Superior temporal gyrus (tissue), 1 donor: ENCODE measurements around the gene ATP5MC2.
"Not testable (repeated sequence)": the region's sequence is repeated elsewhere in the genome, so short reads cannot be mapped to it uniquely, and the experiment has no call there.

Experiments used
- DNase-seq: peaks from one replicate; pipeline ENCODE4 v3.0.0-alpha.2; 2016; ENCODE audit errors: extremely low spot score

The ATP5MC2 gene

DNA sequence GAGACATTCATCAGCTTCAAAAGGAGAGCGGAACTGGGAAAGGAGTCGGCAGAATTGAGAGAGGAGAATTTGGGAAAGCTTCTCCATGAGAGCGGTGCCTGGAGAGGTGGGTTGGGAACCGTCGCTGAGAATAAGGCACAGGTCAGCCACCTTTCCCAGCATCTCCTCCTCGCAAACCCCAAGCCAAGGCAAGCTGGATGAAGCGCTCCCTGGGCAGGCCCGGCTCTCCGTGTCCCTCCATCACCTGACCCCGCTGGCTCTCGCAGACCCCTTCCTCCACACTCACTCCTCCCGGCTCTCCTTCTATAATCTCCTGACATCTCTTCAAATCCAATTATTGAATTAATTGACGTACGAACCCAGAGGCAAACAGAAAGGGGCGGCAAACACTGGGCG, 18.9 kb upstream of the ATP5MC2 start:
- DNase-seq = no peak

DNA sequence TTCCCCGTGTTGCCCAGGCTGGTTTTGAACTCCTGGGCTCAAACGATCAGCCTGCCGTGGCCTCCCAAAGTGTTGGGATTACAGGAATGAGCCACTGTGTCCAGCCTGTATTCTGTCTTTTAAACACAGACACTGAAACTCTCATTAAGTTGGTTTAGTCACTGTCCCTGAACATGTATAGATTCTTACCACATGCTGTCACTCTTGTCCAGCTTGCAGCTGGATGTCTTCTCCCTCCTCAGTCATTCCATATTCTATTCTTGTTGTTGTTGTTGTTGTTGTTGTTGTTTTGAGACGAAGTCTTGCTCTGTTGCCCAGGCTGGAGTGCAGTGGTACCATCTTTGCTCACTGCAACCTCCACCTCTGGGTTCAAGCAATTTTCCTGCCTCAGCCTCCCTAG, 12.3 kb upstream of the ATP5MC2 start:
- DNase-seq = no peak

GRCh38 chr12:53686436-53686835, 10.6 kb upstream of the ATP5MC2 start:
- DNase-seq = no peak

GRCh38 chr12:53684654-53685220, 8.9 kb upstream of the ATP5MC2 start:
- DNase-seq = no peak

DNA sequence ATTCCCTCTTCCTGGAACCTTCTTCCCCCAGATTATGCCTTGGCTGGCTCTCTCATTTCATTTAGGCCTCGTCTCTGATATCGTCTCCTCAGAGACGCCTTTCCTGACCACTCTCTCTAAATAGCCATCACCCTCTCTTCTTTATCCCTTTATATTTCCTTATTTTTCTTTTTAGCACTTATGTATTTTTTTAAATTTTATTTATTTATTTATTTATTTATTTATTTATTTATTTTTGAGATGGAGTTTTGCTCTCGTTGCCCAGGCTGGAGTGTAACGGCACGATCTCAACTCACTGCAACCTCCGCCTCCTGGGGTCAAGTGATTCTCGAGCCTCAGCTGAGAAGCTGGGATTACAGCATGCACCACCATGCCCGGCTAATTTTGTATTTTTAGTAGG, 8.1 kb upstream of the ATP5MC2 start:
- no peak for DNase-seq

DNA sequence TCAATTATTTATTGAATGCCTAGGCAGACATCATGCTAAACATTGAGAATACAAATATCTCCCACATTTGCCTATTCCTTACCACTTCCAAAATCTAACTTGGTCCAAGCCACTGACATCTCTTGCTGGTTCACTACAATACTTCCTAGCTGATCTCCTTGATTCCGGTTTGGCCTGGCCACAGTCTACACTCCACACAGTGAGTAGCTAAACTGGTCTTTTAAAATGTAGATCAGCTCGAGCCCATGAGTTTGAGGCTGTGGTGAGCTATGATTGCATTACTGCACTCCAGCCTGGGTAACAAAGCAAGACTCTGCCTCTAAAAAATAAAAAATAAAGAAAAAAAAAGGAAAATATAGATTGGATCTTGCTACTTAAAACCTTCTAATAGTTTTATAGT, 7.6 kb upstream of the ATP5MC2 start:
- no peak for DNase-seq

- not testable (repeated sequence) for DNase-seq
Measured at GRCh38 chr12:53680061-53680460, 4.2 kb upstream of the ATP5MC2 start.

GRCh38 chr12:53677800-53678148, 1.9 kb upstream of the ATP5MC2 start:
- DNase-seq = no peak

- peak; percentile 82 for DNase-seq
Measured at GRCh38 chr12:53677016-53677799, 1.3 kb upstream of the ATP5MC2 start.

- peak; percentile 67 for DNase-seq
Measured at GRCh38 chr12:53676656-53677015, 753 bp upstream of the ATP5MC2 start.

DNA sequence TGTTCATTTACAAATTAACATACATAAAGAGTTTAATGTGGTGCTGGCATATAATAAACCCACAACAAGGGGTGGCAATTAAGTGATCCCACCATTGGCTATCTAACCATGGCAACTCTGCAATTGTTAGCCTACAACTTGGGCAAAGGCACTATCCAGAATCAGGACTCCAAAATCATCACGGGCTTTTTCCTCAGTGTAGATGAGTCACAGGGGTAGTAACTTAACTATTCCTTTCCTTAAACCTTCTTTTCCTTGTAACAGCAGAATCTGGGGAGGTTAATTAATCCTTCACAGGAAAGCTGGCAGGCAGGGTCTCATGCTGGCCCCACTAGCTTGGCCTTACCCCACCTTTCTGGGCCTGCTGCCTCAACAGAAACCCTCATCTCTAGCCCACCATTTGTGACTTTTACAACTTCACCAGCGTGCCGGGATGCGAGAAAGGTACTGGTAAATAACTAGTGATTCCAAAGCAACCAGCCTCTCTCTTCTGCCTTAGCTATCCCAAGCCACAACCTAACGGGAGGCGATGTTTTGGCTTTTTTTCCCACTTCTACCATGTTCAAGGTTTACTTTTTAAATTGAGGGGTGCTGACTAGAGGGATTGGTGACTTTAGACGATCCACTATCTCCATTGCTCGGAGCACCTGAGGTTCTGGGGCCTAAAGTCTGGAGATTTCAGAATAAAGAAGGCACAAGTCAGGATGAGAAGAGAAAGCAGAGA, 744 bp downstream of the ATP5MC2 start:
- DNase-seq = no peak

- no peak for DNase-seq
Measured at GRCh38 chr12:53670971-53671370, 4.9 kb downstream of the ATP5MC2 start.

GRCh38 chr12:53670308-53670707, 5.6 kb downstream of the ATP5MC2 start:
- no peak for DNase-seq

- no peak for DNase-seq
Measured at GRCh38 chr12:53667080-53667479, 8.8 kb downstream of the ATP5MC2 start.

GRCh38 chr12:53664936-53665335, 10.9 kb downstream of the ATP5MC2 start:
- no peak for DNase-seq

GRCh38 chr12:53664191-53664590, 11.7 kb downstream of the ATP5MC2 start:
- no peak for DNase-seq

- no peak for DNase-seq
Measured at GRCh38 chr12:53660041-53660440, 15.8 kb downstream of the ATP5MC2 start.

- DNase-seq = peak; percentile 68
Measured at GRCh38 chr12:53659571-53659981, 16.3 kb downstream of the ATP5MC2 start.

DNA sequence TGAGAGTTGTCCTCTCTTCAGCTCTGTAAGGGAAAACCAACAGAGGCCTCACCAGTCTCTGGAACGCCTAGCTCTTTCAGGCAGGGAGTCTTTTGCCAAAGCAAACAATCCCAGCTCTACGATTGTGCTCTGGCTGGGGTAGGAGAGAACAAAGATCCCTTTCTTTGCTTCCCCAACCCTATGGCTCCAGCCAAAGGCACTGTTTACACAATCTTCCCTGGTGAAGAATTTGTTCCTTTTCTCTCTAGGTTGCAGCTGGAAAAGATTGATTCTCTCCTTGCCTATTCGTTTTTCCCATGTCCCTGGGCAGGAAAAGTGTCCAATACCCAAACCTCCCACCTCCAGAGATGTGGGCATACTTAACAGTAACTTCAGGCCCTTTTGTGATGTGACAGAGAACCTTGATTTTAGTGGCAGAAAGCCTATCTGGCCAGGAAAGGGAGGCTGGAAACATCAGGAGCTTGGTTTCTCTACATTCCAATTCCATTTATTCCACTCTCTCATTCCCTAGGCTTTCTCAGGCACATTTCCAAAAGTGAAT, 16.8 kb downstream of the ATP5MC2 start:
- DNase-seq = peak; percentile 97

- no peak for DNase-seq
Measured at GRCh38 chr12:53657041-53657440, 18.8 kb downstream of the ATP5MC2 start.

- DNase-seq = no peak
Measured at GRCh38 chr12:53653595-53653994, 22.3 kb downstream of the ATP5MC2 start.

DNA sequence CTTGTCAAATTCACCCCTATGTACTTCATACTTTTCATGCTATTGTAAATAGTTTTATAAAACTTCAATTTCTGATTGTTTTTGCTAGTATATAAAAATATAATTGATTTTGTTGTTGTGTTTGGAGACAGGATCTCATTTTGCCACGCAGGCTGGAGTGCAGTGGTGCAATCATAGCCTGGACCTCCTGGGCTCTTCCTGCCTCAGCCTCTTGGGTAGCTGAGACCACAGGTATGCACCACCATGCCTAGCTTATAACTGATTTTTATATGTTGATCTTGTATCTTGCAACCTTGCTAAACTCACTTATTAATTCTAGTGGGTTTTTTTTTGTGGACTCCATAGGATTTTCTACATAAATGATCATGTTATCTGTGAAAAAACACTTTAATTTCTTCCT, 23.5 kb downstream of the ATP5MC2 start:
- DNase-seq = no peak

DNA sequence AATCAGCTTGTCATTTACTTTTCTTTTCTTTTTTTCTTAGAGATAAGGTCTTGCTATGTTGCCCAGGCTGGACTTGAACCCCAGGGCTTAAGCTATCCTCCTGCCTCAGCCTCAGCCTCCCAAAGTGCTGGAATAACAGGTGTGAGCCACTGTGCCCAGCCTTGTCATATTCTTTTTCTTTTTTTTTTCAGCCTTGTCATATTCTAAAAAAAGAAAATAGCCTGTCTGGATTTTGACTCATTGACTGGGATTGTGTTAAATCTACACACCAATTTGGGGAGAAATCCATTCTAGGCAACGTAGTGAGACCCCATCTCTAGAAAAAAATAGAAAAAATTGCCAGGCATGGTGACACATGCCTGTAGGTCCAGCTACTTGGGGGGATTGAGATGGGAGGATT, 24.1 kb downstream of the ATP5MC2 start:
- no peak for DNase-seq
